A673 (cell line): ENCODE measurements around the gene SIDT2.

ENCODE experiments used
- CTCF ChIP-seq: fragments of 300-800, 200-600 bp; sonication (generic); conservative IDR thresholded peaks from 2 replicates; pipeline ENCODE4 v1.5.1; 2017; ENCODE audit warnings: low read depth, mild to moderate bottlenecking, antibody characterized with exemption, low read length, moderate library complexity, mixed read lengths
- EZH2 ChIP-seq: fragments of 200-600 bp; sonication (generic); IDR thresholded peaks from 2 replicates; pipeline ENCODE4 v1.6.1; 2017; ENCODE audit warnings: borderline replicate concordance, low read depth, mild to moderate bottlenecking, mixed read lengths, antibody characterized with exemption, low read length; ENCODE audit not compliant: poor library complexity, severe bottlenecking

- no peak for TF ChIP-seq CTCF
- no peak for TF ChIP-seq EZH2
Measured at GRCh38 chr11:117169736-117170135, 8.8 kb upstream of the SIDT2 start.
